GM12873 (cell line): Measurements from ENCODE around the gene PHAF1.
A peak's percentile ranks its signal among the peaks of the same experiment; 100 is the strongest.

ENCODE experiments used
- CTCF ChIP-seq: IDR thresholded peaks from 2 replicates; pipeline ENCODE4 v1.5.1; 2012; ENCODE audit warnings: low read depth, mild to moderate bottlenecking, moderate library complexity, low read length, control low read depth; ENCODE audit not compliant: insufficient read depth; ENCODE audit errors: missing control alignments

PHAF1 gene

GRCh38 chr16:67166598-67167168, 56.9 kb downstream of the PHAF1 start:
- TF ChIP-seq CTCF: no peak

- TF ChIP-seq CTCF: no peak
These were observed 57.8 kb downstream of the PHAF1 start for GRCh38 chr16:67167588-67167987.

GRCh38 chr16:67169011-67169451, 59.3 kb downstream of the PHAF1 start:
- no peak for TF ChIP-seq CTCF

- peak; percentile 81 for TF ChIP-seq CTCF
These were observed 60.0 kb downstream of the PHAF1 start for GRCh38 chr16:67169642-67170167.

- TF ChIP-seq CTCF: no peak
These were observed 60.6 kb downstream of the PHAF1 start, which contains the start of gene NOL3 for GRCh38 chr16:67170168-67170948. NOL3 (plus strand) TSS chr16:67170538.

GRCh38 chr16:67170949-67171649, 61.4 kb downstream of the PHAF1 start:
- no peak for TF ChIP-seq CTCF

GRCh38 chr16:67173323-67173722, 63.6 kb downstream of the PHAF1 start:
- TF ChIP-seq CTCF: no peak
